CD4-positive, alpha-beta T cell treated with Interleukin-4 for 4 hours (primary cell): ENCODE data around the gene RRBP1.

Source experiments
- DNase-seq: peaks from one replicate; pipeline ENCODE4 v3.0.0-alpha.2; 2020

Gene RRBP1

GRCh38 chr20:17647391-17648314, 34.4 kb downstream of the RRBP1 start:
- no peak for DNase-seq

DNA sequence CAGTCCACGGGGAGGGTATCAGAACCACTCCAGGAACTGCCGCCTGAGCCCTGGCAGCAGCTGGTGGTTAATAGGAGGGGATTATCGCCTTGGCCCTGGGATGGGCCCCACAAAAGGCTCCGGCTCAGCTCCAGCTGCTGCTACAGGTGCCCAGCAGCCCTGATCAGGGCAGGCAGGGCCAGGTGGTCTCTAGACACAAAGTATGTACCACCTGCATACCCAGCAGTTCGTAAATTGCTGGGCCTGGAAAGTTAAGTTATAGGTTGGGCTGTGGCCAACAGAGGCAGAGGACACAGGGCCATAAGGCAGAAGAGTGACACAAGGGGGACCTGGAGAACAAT, 35.1 kb downstream of the RRBP1 start:
- no peak for DNase-seq

GRCh38 chr20:17646209-17646960, 35.7 kb downstream of the RRBP1 start:
- no peak for DNase-seq

DNA sequence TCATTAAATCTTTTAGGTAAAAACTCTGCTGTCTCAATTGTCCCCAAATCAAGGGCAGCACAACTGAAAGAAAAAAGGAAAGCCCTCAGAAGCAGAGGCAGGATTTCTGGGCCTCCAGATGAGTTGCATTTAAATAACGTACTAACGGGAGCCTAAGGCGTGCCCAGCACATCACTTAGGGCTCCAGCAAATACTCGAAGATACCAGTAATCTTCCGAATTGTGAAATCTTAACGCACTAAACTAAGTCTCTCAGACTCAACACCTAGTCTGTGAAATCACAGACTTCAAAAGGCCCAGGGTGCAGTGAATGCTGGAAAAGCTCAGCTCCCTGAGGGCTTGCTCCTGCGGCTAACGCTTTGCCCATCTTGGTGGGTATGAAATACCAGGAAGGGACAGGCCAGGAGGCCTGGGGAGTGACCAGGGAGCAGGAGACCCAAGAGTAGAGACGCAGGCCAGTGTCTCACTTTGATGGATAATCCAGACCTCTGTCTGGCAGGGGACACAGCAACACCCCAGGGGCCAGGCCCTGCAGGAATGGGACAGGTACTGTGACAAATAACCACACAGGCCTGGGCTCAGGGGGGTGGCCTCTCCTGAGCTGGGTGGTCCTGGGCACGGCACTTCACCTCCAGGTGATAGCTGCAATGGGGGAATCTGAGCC, 36.4 kb downstream of the RRBP1 start:
- no peak for DNase-seq

DNA sequence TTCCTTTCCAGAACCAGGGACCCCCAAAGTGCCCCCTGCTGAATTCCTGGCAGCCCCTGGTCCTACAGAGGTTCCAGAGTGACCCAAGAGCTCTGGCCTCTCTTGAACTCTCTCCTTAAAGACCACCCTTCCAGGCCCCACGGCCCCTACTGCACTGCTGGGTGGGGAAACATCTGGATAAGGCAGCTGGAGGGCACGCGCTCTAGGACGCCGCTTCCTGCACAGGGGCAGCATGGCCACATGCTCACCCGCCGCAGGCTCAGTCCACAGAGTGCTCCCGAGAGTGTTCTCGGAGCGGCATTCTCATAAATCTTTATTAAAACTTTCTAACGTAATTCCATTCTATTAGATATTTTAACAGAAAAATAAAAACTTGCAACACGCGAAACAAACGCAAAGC, 37.0 kb downstream of the RRBP1 start:
- no peak for DNase-seq

DNA sequence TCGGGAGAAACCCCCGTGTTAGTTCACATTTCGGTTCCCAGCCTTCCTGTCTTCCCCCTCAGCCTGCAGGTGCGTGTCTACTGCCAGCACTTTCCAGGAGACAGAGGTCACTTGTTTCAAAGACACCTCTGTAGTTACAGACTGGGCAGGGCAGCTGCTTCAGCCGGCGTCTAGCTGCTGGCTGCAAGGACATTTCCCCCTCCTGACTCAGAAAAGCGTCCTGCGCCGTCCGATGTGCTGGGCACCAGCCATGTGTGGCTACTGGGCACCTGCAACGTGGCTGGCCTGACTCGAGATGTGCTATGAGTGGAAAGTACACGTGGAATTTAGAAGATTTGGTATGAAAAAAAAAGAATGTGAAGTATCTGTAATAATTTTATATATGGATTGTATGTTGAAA, 37.6 kb downstream of the RRBP1 start:
- no peak for DNase-seq

- DNase-seq: no peak
Observed at GRCh38 chr20:17643531-17644188, 38.4 kb downstream of the RRBP1 start.

- DNase-seq: no peak
Observed at GRCh38 chr20:17642404-17643269, 39.4 kb downstream of the RRBP1 start.

- no peak for DNase-seq
Observed at GRCh38 chr20:17641993-17642392, 40.0 kb downstream of the RRBP1 start.

DNA sequence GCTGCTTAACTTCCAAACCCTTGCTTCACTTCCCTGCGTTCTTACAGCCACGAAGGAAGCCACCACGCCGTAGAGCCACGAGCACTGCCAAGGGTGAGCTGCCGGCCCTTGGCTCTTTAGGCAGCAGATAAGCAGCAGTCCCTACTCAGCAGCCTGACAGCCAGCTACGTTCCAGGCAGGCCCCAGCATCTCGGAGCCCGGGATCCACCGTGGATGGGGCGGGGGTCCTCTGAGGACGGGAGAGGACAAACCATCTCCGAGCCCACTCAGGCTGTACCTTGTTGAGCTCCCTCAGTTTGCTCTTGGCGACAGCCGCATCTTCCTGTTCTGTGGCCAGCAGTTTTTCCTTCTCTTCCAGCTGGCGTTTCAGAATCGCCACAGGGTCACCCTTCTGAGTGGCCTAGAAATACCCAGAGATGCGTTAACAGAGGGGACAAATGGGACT, 40.5 kb downstream of the RRBP1 start:
- DNase-seq: no peak

DNA sequence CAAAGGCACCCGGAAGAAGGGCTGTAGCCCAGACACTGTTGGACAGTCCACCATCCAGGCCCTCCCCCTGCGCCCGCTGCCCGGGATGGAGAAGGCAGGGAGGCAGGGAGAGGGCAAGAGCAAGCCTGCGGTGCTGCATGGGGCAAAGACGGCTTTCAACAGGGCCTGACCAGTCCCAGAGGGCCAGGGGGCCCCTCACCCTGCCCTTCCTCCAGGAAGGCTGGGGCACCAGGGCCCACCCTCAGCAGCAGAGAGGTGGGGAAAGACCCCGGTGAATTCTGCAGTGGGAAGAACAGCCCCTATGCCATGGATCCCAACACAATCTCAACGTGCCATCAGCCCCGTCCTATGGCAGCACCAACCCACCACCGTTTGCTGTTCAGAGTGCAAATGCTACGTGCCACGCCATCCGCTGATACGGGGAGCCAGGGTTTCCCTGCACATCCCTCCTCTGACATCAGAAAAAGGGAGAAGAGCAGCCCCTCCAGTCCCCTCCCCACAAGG, 41.1 kb downstream of the RRBP1 start:
- no peak for DNase-seq

DNA sequence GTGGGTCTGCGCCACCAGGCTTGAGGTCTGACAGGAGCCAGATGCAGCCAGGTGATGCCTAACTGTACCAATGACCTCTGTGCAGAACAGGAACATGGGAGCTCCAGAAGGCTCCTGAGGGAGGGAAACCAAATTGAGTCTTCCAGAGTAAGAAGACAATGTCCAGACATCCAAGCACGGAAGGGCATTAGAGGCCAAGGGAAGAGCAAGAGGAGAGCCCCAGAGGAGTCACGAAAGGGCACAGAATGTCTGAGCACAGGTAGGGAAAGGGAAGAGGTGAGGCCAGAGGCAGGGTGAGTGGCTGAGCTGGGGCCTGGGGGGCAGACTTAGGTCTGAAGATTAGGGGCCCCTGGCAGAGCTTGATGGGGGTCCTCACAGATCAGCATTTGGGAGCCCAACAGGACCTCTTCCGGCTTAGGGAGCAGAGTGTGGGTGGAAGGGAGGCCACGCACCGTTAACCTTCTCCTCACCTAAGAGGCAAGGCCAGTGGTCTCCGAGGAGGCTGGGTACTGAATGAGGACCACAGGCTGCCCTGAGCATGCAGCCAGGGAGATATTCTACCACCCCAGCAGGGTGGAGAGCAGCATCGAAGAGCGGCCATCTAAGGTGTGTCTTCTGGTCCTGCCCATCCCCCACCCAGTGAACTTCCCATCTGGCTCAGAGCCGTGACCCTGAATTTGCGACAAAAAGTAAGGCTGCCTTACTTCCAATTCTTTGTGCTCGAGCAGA, 41.7 kb downstream of the RRBP1 start:
- no peak for DNase-seq

- DNase-seq: no peak
Observed at GRCh38 chr20:17638835-17639407, 43.1 kb downstream of the RRBP1 start.

GRCh38 chr20:17637985-17638640, 43.9 kb downstream of the RRBP1 start:
- no peak for DNase-seq

DNA sequence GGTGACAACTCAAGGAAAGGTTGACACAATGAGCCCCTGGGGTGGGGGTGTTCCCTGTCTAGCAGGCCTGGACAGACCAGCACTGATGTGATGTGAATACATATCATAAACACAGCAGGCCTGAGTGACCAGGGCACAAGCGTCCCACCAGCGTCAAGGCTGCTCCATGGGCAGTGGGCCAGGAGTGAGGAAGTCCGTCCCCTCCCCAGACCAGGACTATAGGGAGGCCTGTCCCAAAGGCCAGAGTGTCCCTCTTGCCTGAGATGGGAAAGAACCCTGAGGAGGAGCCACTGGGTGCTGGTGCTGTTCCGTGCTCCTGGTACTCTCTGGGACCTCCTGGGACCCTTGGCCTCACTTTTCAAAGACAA, 44.6 kb downstream of the RRBP1 start:
- no peak for DNase-seq

DNA sequence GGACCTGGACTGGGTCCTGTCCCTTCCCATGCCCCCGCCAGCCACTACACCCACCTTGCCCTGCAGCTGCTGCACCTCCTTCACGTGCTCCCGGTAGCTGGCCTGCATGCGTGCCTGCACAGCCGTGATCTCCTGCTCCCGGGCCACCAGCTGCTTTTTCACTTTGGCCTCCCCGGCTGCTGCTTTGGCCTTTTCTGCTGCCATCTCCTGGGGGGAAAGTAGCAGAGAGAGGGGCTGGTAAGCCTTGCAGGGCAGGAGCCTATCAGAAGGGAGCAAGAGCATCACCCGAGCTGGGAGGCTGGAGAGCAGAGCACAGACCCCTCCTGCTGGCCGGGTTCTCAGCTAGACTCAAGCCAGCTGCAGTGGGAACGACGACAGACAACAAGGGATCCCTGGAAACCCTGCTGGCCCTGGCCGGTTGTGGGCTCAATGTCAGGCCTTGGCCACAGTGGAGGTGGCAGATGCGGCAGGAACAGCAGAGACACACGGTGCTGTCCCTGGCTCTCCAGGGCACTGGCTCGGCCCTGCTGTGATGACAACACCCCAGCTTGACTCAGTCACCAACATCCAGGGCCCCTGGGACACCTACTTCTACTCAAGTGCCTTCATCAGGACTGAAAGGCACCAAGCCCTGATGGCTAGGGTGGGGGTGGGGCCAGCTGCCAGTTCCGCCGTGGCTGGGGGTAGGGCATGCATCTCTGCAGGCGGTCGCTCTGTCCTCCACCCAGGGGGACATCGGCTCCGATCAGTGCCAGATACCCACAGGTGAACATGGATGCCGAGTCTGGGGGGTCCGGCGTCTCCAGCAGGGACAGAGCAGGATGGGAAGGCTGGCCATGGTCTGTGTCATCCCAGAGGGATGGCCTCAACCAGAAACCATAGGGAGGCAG, 45.3 kb downstream of the RRBP1 start:
- DNase-seq: no peak

- no peak for DNase-seq
Observed at GRCh38 chr20:17635332-17636244, 46.5 kb downstream of the RRBP1 start.
